IPS-18c (cell line): ENCODE results near the gene DEFB119.

Experiments
- H3K4me3 ChIP-seq: 2 replicates; pipeline ENCODE4 v1.7.0; 2013; ENCODE audit warnings: low read depth, mild to moderate bottlenecking, low read length, moderate library complexity; ENCODE audit not compliant: insufficient read depth
- H3K9me3 ChIP-seq: one replicate; pipeline ENCODE4 v1.6.1; 2013; ENCODE audit warnings: mild to moderate bottlenecking, low read length, moderate library complexity; ENCODE audit not compliant: control insufficient read depth, insufficient read depth

Gene DEFB119

GRCh38 chr20:31341470-31341869 lies 48.9 kb downstream of the DEFB119 start:
- no peak overlapping the region for H3K4me3 ChIP-seq
- peaks cover 7% of the 10 kb centered on the region for H3K9me3 ChIP-seq

GRCh38 chr20:31330893-31331292 lies 59.5 kb downstream of the DEFB119 start:
- no peak overlapping the region for H3K4me3 ChIP-seq
- H3K9me3 ChIP-seq, result peaks cover 15% of the 10 kb centered on the region
